ENCODE measurements around the gene INIP.

DNA sequence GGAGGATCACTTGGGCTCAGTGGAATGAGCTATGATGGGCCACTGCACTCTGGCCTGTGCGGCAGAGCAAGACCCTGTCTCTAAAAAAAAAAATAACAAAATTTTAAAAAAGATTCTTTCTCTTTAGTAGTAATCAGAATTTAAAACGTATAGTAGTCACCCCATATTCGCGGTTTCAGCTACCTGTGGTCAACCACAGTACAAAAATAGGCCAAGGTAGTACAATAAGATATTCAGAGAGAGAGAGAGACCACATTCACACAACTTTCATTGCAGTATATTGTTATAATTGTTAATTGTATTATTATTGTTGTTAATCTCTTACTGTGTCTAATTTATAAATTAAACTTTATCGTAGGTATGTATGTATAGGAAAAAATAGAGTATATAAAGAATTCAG, 18.7 kb downstream of the INIP start:
- no peak for TF ChIP-seq YY1 (IDR thresholded peaks at IDR 0.05; ENCODE audit: low read depth)
- TF ChIP-seq FOXM1 (IDR thresholded peaks at IDR 0.05; ENCODE audit: borderline replicate concordance, low read depth) = no peak
- TF ChIP-seq REST (IDR thresholded peaks at IDR 0.05; ENCODE audit: low read depth) = no peak
- no peak for TF ChIP-seq CREB1 (IDR thresholded peaks at IDR 0.05; ENCODE audit: low read depth)
- TF ChIP-seq RAD21 (IDR thresholded peaks at IDR 0.05; ENCODE audit: low read depth) = no peak
- TF ChIP-seq EGR1 (IDR thresholded peaks at IDR 0.05) = no peak

Data from Ishikawa (cell line).